HG02798 (cell line): ENCODE measurements around the gene XRRA1.
"Not testable (repeated sequence)": the region's sequence is repeated elsewhere in the genome, so short reads cannot be mapped to it uniquely, and the experiment has no call there.

Experiments used
- ATAC-seq: cut with Tn5 transposase; IDR thresholded peaks from one replicate; pipeline ENCODE4 v1.9.1; 2021; ENCODE audit warnings: mild to moderate bottlenecking; ENCODE audit not compliant: unreplicated experiment, poor library complexity

Gene XRRA1

DNA sequence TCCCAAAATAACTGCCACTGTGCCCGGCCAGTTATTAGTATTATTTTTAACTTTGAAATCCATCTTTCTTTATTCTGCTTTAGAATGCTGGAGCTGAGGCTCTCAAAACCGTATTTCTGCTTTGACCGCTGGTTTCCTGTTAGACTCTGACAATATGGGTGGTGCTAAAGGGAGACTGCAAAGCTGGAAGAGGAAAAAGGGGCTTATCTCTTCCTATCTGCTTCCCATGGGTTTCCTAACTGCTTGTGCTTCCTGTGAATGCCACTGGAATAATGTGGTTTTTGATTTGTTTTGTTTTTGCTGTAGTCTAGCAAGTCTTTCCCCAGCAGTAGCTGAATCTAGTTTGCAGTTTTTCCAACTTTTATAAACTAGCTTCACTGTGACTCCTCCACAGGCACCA, 43.6 kb downstream of the XRRA1 start:
- ATAC-seq: no peak

DNA sequence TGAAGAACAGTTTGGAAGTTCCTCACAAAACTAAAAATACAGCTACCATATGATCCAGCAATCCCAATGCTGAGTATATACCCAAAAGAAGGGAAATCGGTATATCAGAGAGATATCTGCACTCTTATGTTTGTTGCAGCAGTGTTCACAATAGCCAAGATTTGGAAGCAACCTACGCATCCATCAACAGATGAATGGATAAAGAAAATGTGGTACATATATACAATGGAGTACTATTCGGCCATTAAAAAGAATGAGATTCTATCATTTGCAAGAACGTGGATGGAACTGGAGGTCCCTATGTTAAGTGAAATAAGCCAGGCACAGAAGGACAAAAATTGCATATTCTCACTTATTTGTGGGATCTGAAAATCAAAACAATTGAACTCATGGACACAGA, 46.5 kb downstream of the XRRA1 start:
- no peak for ATAC-seq

DNA sequence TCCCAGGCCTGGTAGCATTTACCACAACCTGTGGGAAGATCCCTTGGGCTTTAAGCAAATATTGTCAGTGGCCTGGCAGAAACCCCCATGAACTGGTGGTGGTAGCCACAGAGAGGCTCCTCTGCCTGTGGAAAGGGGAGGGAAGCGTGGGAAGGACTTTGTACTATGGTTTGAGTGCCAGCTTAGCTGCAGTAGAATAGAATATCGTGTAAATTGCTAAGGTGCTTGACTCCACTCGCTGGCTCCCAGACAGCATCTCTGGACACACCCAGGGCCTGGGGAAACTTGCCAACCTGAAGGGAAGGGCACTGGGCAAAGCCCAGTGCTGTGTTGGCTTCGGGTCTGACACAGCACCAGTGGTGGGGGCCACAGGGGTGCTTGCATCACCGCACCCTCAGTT, 52.6 kb downstream of the XRRA1 start:
- ATAC-seq: no peak

DNA sequence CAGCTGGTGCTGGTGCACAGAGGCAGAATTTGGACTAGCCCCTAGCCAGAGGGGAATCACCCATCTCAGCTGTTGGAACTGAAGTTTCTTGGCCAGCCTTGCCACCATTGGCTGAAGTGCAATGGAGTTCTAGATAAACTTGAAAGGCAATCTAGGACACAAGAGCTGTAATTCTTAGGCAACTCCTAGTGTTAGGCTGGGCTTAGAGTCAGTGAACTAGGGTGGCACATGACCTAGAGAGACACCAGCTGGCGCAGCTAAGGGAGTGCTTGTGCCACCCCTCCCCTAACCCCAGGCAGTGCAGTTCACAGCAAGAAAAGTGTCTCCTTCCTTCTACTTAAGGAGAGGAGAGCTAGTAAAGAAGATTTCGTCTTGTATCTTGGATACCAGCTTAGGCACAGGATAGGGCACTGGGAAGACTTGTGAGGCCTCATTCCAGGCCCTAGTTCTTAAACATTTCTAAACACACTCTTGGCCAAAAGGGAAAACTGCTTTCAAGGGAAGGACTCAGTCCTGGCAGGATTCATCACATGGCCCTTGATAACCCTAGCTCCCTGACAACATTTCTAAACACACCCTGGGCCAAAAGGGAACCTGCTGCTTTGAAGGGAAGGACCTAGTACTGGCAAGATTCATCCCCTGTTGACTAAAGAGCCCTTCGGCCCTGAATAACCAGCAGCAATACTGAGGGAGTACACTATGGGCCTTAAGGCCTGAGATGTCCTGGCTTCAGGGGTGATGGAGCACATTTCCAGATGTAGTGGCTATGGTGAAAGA, 53.4 kb downstream of the XRRA1 start:
- no peak for ATAC-seq

DNA sequence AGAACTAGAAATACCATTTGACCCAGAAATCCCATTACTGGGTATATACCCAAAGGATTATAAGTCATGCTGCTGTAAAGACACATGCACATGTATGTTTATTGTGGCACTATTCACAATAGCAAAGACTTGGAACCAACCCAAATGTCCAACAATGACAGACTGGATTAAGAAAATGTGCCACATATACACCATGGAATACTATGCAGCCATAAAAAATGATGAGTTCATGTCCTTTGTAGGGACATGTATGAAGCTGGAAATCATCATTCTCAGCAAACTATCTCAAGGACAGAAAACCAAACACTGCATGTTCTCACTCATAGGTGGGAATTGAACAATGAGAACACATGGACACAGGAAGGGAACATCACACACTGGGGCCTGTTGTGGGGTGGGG, 55.9 kb downstream of the XRRA1 start:
- ATAC-seq: not testable (repeated sequence)

DNA sequence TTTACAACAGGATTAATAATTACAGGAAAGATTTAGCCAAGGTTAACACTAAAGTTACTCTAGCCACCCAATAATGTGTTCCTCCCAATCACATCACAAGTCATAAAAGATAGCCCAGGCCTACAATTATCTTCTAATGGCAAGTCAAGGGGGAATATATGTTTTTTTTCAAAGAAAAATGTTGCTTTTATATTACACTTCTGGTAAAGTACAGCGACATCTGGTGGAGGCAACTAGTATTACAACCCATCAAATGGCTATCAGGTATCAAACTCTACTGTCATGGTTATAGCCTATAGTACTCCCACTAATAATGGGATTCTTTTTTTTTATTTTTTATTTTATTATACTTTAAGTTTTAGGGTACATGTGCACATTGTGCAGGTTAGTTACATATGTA, 71.8 kb downstream of the XRRA1 start:
- no peak for ATAC-seq

DNA sequence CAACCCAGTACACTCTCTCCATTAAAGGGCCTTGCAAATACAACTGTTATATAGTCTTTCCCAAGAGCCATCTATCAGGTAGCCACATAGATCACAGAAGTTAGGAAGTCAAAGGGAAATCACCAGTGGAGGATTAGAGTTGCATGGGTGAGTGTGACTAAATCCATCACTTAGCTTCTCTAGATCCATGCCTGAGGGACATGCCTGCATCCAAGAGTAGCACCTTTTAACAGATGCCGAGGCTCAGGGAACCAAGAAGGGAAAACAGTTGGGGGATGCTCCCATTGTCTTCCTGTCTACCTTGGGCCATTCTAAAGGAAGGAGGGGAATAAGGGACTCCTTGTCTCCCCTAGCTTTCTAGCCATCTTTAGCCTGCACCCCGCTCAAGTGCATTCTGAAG, 77.9 kb downstream of the XRRA1 start:
- no peak for ATAC-seq

DNA sequence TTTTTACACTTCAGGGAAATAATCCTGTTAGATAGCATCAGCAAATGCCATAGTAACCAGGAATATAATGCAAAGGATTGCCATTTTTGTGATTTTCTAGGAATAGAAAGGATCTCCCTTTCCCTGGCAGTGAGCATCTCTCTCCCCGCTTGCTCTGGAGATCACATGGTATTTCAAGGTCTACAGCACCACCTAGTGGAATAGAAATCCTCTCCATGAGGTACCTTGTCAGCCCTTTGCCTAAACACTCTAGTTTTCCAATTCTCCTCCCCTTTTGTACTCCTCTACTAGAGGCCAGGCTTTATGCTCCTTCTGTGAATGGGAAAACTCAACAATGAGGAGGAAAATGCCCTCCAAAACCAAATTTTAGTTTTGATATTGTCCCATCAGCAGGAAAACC, 78.4 kb downstream of the XRRA1 start:
- ATAC-seq: no peak

DNA sequence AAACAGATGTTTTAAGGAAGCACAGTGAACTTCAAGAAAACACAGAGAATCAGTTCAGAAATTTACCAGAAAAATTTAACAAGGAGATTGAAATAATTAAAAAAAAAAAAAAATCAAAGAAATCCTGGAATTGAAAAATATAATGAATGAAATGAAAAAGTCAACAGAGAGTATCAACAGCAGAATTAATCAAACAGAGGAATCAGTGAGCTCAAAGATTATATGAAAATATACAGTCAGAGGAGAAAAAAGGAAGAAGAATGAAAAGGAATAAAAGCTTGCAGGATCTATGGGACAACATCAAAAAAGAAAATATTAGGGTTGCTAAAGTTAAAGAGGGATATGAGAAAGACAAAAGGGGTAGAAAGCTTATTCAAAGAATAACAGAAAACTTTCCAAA, 82.3 kb downstream of the XRRA1 start:
- ATAC-seq: no peak

DNA sequence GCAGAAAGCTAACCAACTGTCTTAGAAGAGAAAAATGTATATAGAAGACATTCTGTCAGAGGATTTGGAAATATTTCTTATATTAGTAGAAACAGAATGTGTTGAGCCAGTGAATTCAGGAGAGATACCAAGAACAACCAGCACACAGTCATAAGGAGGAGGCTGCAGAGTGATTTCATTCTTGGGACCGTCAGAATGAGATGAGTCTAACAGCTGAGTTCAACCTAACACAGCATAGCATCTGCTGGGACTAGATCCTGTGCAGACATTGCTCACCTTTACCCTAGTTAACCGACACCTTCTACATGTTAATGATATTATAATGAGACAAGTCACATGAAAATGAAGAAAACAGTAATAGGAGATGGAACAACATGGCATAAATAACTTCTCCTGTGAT, 85.5 kb downstream of the XRRA1 start:
- ATAC-seq: no peak

DNA sequence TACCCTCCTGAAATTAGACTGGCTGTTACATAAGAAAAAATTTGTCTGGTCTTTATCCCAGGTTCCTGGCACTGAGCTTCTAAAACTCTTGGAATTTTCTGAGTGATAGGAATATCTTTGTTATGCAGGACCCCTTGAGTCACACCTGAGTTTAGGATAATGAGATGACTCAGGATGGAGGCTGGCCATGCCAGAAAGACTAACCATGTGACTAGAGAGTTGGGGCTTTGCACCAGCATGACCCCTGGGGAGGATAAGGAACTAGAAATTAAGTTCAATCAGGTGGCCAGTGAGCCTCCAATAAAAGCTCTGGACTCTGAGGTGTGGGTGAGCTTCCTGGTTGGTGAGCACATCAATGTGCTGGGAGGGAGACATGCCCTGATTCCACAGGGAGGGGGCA, 88.1 kb downstream of the XRRA1 start:
- no peak for ATAC-seq

DNA sequence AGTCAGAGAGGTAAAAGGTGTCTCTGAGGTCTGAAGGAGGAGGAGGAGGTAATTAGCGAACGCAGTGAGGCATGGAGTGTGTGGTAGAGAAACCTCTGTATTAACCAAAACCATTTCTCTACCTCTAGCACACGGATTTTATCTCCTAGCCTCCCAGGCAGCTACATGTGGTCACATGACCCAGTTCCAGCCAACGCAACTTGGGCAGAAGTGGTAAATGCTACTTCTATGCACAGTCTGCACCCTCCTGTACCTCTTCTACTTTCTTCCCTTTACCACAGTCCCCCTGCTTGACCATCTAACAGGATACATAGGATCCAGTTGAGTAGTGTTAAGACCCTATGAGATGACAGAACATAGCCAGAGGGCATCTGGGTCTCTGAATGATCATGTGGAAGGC, 95.7 kb downstream of the XRRA1 start:
- ATAC-seq: no peak

DNA sequence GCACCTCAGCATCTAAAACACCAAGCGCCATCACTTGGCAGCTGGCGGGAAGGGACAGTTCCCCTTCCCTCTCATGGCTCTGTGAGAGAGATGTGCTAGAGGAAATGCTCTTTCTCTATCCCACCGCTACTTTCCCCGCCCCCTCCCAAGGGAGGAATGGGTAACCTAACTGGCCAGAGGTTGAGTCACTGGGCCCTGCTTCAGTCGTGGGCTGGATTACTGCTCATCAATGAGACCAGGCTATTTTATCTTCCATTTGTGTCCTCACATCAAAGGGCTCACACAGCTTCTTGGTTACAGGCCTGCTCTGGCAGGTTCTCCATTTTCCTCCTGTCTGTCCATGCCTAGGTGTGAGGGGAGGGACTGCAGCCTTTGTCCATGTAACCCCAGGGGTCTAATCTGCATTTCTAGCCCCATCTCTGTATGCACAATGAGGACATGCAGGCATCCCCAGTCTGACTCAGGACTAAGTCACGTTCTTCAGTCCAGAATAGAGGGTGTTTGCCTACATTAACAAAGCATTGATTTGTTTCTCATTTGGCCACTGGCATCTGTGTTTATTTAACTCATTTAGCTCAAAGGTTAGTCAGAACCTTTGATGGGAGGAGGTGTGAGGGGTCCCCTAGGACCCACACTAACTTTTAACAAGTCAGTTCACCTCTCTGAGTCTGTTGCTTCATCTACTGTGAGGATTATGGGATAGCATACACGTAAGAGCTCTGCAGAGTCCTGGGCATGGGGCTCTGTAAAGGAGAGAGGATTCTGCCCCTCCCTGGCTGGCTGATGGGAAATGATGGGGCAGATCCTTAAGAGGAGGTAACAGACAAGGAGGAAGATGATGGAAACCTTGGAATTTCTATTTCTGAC, 99.1 kb downstream of the XRRA1 start:
- no peak for ATAC-seq

DNA sequence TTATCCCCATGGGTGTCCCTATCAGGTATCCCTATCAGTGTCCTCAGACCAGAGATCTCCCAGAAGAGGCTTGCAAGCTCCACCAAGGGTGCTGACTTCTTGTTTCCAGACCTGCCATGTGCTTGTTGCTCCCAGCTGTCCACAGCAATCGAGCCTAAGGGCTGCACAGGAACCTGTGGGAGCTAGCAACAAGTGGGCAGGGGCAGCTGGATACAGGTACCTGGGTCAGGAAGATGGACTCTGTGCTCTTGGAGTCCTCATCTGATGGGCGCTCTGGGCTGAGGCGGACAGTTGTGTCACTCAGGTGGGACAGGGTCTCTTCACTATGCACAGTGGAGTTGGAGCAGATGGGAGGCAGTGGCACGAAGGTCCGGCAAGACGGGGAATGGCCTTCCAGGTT, 101.0 kb downstream of the XRRA1 start:
- no peak for ATAC-seq

DNA sequence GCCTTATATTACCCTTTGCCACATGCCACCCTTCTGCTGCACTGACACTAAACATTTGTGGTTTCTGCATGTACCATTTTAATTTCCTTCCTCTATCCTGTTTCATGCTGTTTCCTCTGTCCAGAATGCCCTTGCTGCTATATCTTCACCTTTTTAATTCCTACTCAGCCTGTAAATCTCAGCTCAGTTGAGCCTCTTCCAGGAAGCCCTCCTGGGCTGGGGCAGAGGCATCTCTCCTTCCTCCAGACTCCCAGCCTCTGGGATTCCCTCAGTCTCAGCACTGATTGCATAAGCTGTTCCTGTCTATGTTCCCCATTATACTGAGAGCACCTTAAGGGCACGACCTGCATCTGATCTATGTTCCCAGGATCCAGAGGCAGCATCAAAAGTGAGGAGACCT, 101.5 kb downstream of the XRRA1 start:
- no peak for ATAC-seq

DNA sequence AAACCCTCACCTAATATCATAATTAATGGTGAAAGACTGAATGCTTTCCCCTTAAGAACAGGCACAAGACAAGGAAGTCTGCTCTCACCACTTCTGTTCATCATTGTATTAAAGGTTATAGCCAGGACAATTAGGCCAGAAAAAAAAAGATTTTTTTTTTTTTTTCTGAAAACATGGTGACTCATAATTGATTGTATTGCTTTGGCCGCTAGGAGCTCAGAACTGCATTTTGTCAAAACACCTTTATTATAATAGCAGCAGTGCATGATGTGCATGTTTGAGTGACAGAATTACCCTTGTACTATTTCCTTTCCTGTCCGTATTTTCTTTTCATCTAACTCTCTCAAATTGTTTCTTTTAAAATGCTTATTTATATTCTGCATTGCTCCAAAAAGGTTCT, 102.1 kb downstream of the XRRA1 start:
- ATAC-seq: no peak

DNA sequence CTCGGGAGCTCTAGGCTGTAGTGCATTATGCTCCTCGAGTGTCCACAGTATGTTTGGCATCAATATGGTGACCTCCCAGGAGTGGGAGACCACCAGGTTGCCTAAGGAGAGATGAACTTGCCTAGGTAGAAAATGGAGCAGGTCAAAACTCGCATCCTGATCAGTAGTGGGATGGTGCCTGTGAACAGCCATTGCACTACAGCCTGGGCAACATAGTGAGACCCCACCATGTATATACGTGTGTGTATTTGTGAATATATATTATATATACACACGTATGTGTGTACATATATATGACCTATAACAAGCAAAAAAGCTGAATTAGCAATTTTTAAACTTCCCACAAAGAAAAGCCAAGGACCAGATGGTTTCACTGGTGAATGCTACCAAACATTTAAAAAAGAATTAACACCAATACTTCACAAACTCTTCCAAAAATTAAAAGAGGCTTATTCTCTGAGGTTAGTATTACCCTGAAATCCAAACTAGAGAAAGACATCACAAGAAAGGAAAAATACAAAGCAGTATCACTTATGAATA, 102.8 kb downstream of the XRRA1 start:
- ATAC-seq: no peak

DNA sequence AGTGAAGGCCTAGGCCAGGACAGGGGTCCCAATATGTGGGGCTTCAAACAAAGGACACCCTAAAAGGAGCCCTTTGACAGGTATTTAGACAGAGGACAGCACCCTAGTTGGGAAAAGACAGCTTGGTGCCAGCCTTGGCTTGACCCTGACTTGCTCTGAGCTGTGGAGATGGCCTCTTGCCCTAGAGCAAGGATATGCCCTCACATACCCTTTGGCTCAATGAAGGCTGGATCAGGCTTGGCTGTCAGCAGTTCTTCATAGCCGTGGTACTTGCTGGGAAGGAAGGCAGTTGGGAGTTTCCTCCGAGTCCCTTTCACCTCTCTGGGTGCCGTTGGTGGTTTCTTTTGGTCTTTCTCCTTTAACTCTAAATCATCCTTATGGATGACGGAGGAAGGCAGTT, 104.0 kb downstream of the XRRA1 start:
- no peak for ATAC-seq

DNA sequence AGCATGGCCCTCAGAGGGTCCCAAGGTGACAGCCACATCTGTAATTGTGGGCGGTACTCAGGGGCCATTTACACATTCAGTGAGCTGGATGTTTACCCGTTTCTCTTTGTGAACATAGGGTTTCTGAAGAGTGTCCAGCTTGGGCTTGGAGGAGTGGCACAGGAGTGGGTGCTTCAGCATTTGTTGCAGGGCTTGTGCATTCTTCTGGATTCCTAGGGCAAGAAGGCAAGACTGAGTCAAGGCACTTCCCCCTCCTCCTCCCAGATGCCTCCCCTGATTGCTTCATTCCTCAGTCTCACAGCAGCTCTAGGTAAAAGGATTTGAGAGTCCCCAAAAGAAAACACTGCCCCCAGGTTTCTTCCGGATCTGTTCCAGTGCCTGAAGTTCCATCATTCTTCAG, 104.8 kb downstream of the XRRA1 start:
- no peak for ATAC-seq

DNA sequence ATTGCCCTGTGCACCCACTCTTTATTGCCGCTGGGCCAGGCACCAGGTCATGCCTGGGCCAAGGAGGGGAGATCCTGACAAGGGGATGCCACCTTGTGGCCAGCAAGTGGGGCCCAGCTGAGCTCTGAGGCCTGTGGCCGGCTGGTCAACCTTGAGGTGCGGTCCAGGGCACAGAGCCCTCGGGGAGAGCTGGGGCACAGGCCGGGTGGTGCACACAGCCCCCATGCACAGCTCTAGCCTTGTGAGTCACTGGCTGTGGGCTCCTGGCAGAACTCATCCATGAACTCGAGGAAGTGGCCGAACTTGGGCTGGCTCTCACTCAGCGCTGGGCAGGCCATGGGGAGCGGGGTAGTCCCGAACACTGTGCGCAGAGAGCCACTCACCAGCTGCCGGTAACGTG, 105.9 kb downstream of the XRRA1 start:
- ATAC-seq: no peak

DNA sequence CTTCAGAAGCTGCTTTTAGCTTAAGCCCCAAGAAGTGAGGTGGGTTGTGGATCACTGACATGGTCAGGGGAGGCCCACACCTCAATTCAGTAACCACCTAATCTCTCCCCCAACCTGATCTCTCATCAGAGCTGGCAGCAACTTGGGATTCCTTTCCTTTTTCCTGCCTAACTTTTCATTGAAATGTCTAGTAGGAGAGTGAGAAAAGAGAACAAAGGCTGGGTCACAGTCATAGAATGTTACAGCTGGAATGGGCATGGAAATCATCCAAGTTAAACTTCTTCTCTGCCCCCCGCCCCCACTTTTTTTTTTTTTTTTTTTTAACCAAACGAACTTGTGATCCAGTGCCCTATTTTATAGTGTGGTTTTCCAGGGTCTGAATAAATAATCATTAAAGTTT, 108.4 kb downstream of the XRRA1 start:
- ATAC-seq: no peak

DNA sequence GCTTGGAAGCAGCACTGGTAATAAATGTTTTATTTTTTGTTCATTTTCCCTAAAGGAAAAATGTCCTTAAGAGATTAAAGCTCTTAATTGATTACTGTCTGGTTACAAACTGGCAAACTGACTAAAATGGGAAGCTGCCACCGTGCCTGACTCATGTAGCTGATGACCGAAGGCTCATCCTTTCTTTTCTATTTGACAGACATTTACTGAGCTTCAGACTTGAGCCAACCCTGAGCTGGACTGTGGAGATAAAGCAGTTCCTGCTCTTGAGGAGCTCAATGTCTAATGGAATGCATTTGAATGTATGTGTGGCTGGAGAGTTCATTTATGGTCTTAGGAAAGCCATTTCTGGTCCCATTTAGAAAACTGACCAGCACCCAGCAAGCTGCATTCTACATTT, 108.9 kb downstream of the XRRA1 start:
- ATAC-seq: no peak
